H1 (cell line): ENCODE results near the gene RBM18. TPM values are rescaled to one million over a fixed set of nuclear protein-coding genes. Genes with fewer than 3 reads are reported as not detected.

Experiments used
- ATF2 ChIP-seq: IDR thresholded peaks from 2 replicates; pipeline ENCODE4 v1.6.1; 2012; ENCODE audit warnings: low read length, inconsistent platforms
- CHD1 ChIP-seq: IDR thresholded peaks from 2 replicates; pipeline ENCODE4 v1.6.1; 2012; ENCODE audit warnings: low read depth, low read length, improper control_type of control experiment
- CHD2 ChIP-seq: IDR thresholded peaks from 2 replicates; pipeline ENCODE4 v1.6.1; 2012; ENCODE audit warnings: low read length, improper control_type of control experiment
- CTBP2 ChIP-seq: IDR thresholded peaks from 2 replicates; pipeline ENCODE4 v1.7.0; 2011; ENCODE audit warnings: borderline replicate concordance, mild to moderate bottlenecking, moderate library complexity, mixed read lengths, low read length; ENCODE audit not compliant: insufficient read depth, insufficient read length
- KDM4A ChIP-seq: IDR thresholded peaks from one replicate; pipeline ENCODE4 v1.7.1; 2012; ENCODE audit warnings: low read depth, mild to moderate bottlenecking, moderate library complexity, low read length, inconsistent platforms; ENCODE audit not compliant: severe bottlenecking
- RNF2 ChIP-seq: fragments of 200-900, 300-1000 bp; sonication (generic); IDR thresholded peaks from 2 replicates; pipeline ENCODE4 v1.7.1; 2016; ENCODE audit warnings: borderline replicate concordance, low read depth, mild to moderate bottlenecking, antibody characterized with exemption, low read length; ENCODE audit not compliant: poor library complexity, severe bottlenecking; ENCODE audit errors: missing control alignments
- SP2 ChIP-seq: IDR thresholded peaks from 2 replicates; pipeline ENCODE4 v1.6.1; 2012; ENCODE audit warnings: mild to moderate bottlenecking, low read length, inconsistent platforms
- SRF ChIP-seq: IDR thresholded peaks from 2 replicates; pipeline ENCODE4 v1.6.1; 2011; ENCODE audit warnings: mild to moderate bottlenecking, low read depth, low read length, moderate library complexity
- SUZ12 ChIP-seq: fragments of 200-600 bp; sonication (generic); IDR thresholded peaks from 2 replicates; pipeline ENCODE4 v1.6.1; 2012; ENCODE audit warnings: mild to moderate bottlenecking, inconsistent platforms, low read length, moderate library complexity, mixed read lengths
- polyA plus RNA-seq, 7 experiments: library from polyadenylated mRNA; depleted of rRNA in 3 of 7; stranded (reverse) in 5 of 7; unstranded in 2 of 7; fragments of >200 nt in 5 of 7; fragments of 200-250 nt in 2 of 7; gene quantifications; 1 replicate in 5 of 7; 2 replicates in 1 of 7; 4 replicates in 1 of 7; pipeline versions ENCODE4 v1.2.1 to v1.2.3, GENCODE V29; 2011 to 2013; ENCODE audit warnings: missing spikeins in 2 of 7, mixed read lengths in 2 of 7
- total RNA-seq: library from RNA; stranded (reverse); fragmentation: NEBNext Ultra II Directional; extraction: Animal tissue kit (Norgen Biotek cat#: 25700); gene quantifications from 2 replicates; pipeline ENCODE4 v1.2.1, GENCODE V29; 2021
- TF ChIP-seq, protein P1 (sequence below): IDR thresholded peaks from 2 replicates; pipeline ENCODE4 v1.6.1; 2012; ENCODE audit warnings: inconsistent platforms
- TF ChIP-seq, protein P2 (sequence below), 3 experiments: IDR thresholded peaks; 1 replicate in 2 of 3; 2 replicates in 1 of 3; pipeline versions ENCODE4 v1.5.1 to v1.6.1; 2011; ENCODE audit warnings: low read length in 3 of 3, mild to moderate bottlenecking in 3 of 3, inconsistent platforms in 2 of 3, low read depth in 1 of 3, moderate library complexity in 1 of 3; ENCODE audit not compliant: insufficient read depth in 1 of 3; ENCODE audit errors: control extremely low read depth in 1 of 3

The RBM18 gene
- total and polyA plus RNA-seq, 2 of the 8 experiments (the other 6 are each of a cell fraction or from before 2014, with no cell fraction given): 5.9 to 14.3 TPM

- no peak for TF ChIP-seq ATF2
- no peak for TF ChIP-seq CHD2
- no peak for TF ChIP-seq SP2
- TF ChIP-seq SRF: no peak
- peak; percentile 53 for TF ChIP-seq KDM4A
- TF ChIP-seq CTBP2: no peak
- TF ChIP-seq, protein P1, sequence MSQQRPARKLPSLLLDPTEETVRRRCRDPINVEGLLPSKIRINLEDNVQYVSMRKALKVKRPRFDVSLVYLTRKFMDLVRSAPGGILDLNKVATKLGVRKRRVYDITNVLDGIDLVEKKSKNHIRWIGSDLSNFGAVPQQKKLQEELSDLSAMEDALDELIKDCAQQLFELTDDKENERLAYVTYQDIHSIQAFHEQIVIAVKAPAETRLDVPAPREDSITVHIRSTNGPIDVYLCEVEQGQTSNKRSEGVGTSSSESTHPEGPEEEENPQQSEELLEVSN: peak; percentile 25; the same call in 1 of the 2 replicates
- TF ChIP-seq, protein P2, sequence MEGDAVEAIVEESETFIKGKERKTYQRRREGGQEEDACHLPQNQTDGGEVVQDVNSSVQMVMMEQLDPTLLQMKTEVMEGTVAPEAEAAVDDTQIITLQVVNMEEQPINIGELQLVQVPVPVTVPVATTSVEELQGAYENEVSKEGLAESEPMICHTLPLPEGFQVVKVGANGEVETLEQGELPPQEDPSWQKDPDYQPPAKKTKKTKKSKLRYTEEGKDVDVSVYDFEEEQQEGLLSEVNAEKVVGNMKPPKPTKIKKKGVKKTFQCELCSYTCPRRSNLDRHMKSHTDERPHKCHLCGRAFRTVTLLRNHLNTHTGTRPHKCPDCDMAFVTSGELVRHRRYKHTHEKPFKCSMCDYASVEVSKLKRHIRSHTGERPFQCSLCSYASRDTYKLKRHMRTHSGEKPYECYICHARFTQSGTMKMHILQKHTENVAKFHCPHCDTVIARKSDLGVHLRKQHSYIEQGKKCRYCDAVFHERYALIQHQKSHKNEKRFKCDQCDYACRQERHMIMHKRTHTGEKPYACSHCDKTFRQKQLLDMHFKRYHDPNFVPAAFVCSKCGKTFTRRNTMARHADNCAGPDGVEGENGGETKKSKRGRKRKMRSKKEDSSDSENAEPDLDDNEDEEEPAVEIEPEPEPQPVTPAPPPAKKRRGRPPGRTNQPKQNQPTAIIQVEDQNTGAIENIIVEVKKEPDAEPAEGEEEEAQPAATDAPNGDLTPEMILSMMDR (IDR thresholded peaks at IDR 0.05; ENCODE audit: control extremely low read depth in 1 of 3, insufficient read depth in 1 of 3, low read depth in 1 of 3, low read length in 3 of 3): no peak
- no peak for TF ChIP-seq CHD1
- TF ChIP-seq RNF2: peak; percentile 68
- TF ChIP-seq SUZ12: peak; percentile 64
- TF ChIP-seq, all 59 proteins: peak for 7
These were observed 47.7 kb downstream of the RBM18 start (continued) for GRCh38 chr9:122216798-122217418.
